HG02588 (cell line): ENCODE measurements around the gene LYPD4.
"Not testable (repeated sequence)": the region's sequence is repeated elsewhere in the genome, so short reads cannot be mapped to it uniquely, and the experiment has no call there.

Source experiments
- ATAC-seq: cut with Tn5 transposase; IDR thresholded peaks from one replicate; pipeline ENCODE4 v1.9.1; 2021; ENCODE audit warnings: mild to moderate bottlenecking, moderate library complexity; ENCODE audit not compliant: unreplicated experiment

LYPD4 gene

DNA sequence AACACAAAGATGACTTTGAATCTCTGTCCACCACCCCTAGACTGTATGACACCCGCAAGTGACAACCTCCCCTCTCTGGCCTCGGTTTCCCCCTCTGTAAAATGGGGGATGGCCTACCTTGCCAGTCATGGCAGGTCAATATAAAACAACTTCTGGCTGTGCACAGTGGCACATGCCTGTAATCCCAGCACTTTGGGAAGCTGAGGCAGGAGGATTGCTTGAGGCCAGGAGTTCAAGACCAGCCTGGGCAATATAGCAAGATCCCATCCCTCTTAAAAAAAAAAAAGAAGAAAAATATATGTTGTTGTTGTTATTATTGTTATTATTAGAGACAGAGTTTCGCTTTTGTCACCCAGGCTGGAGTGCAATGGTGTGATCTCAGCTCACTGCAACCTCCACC is 31.5 kb upstream of the LYPD4 start:
- ATAC-seq = not testable (repeated sequence)

- ATAC-seq = no peak
These were observed 28.5 kb upstream of the LYPD4 start for GRCh38 chr19:41872775-41873647.

DNA sequence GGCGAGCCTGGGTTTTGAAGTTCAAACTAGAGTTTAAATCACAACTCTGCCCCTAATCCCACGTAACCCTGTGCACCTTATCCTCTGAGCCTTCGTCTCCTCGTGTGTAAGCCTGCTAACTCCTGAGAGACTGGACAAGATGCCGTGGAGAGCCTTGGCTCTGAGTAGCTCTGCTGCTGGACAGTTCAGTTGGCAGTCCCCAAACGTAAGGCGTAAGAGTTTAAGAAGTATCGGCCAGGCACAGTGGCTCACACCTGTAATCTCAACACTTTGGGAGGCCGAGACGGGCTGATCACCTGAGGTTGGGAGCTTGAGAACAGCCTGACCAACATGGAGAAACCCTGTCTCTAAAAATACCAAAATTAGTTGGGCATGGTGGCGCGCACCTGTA is 27.9 kb upstream of the LYPD4 start:
- ATAC-seq = no peak

GRCh38 chr19:41871573-41872383 is 27.3 kb upstream of the LYPD4 start:
- no peak for ATAC-seq

GRCh38 chr19:41870401-41870873 is 26.0 kb upstream of the LYPD4 start:
- no peak for ATAC-seq

DNA sequence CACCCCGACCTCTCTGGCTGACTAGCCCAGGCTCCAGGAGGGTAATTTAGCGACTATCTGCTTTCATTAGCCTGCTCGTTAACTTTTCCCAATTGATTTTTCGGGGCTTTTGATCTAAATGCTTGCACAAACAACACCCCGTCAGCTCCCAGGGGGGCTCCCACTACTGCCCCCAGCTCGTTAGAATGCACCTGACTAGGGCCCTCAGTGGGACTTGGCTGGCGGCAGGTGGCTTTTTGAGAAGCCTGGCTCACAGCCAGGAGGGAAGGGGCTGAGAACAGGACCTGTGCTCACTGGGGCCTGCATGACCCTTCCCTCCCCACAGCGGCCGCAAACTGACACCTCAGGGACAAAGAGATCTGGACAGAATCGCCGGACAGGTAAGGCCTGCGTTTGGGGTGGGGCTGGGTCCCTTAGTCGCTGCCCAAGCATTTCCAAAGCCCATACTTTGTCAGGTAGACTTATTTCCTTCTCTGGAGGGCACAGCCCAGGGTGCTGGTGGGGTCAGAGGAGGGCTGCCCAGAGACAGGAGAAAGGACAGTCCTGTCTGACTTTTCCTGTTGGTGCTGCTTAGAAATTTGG is 25.0 kb upstream of the LYPD4 start:
- no peak for ATAC-seq

DNA sequence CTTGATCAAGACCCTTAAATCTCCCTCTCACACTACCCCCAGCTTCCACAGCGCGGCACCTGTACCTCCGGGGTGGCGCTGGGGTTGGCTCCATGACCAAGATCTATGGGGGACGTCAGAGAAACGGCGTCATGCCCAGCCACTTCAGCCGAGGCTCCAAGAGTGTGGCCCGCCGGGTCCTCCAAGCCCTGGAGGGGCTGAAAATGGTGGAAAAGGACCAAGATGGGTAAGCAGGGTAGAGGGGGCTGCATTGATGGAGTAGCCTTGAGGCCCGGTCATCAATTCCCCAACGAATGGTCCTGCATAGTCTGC is 24.5 kb upstream of the LYPD4 start:
- no peak for ATAC-seq

DNA sequence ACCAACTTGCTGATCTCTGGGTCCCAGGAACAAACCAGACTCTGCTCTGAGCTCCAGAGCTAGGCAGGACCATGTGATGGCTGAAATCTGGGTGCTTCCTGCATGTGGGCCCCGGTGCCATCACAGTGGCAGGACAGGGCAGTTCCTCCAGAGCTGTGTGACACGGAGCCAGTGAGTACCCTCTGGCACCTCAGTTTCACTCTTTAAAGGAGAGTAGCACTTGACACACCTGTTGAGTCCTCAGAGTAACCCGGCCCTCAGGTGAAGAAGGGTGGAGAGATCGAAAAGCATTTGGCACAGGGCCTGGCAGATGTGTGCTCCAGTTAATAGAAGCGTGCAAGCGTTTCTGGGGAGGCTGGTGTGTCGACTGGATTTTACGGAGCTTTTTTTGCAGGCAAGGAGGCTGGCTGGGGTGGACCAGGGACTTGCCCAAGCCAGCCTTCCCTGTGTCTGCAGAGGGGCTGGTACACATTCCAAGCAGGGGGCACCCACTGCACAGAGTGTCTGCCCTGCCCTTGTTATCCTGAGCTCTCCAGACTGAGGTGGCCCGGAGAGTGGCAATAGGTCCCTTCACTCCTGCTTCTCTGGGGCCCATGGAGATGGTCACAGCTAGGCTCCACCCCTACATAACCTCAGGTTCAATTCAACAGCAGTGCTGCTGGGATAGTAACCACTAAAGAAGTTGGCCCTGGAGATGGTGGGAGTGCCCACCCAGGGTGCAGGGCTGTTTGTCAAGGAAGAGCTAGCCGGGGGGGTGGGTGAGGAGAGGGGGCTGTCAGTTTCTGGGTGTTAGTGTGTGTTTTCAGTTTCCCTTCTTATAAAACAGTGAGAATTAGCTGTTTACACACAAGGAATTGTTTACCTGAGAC is 23.9 kb upstream of the LYPD4 start:
- ATAC-seq = no peak

DNA sequence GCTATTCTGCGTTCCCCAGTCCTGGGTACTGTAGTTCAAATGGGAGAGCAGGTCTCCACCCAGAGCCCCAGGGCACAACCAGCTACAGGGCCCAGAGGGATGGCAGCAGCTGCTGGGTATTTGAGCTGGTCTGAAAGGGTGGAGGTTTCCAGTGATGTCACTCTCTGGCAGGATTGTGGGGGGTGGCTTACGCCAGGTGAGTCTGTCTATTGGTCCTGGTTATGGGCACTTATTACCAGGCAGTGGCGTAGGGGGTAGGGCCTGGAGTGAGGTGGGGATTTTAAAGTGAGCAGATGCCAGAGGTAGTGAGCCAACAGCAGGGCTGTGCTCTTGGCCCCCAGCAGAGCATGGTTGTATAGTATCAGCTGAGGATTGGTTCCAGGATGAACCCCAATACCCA is 21.8 kb upstream of the LYPD4 start:
- ATAC-seq = no peak

DNA sequence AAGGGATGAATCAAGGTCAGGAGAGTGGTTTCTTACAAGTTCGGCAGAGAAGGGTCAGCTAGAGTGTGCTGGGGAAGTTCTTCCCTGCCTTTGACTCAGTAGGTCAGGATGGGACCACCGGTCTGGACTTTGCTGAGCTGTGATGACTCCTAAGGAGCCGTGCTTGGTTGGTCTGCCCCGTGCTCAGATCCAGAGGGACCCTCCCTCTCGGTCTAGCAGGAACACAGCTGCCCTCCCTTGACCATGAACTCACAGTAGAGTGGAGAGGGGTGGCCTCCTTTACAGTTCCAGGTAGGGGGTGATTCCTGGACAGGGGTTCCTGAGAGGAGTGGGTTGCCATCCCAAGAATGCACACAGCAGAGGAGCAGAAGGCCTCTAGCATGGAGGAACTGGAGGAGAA is 19.9 kb upstream of the LYPD4 start:
- no peak for ATAC-seq

DNA sequence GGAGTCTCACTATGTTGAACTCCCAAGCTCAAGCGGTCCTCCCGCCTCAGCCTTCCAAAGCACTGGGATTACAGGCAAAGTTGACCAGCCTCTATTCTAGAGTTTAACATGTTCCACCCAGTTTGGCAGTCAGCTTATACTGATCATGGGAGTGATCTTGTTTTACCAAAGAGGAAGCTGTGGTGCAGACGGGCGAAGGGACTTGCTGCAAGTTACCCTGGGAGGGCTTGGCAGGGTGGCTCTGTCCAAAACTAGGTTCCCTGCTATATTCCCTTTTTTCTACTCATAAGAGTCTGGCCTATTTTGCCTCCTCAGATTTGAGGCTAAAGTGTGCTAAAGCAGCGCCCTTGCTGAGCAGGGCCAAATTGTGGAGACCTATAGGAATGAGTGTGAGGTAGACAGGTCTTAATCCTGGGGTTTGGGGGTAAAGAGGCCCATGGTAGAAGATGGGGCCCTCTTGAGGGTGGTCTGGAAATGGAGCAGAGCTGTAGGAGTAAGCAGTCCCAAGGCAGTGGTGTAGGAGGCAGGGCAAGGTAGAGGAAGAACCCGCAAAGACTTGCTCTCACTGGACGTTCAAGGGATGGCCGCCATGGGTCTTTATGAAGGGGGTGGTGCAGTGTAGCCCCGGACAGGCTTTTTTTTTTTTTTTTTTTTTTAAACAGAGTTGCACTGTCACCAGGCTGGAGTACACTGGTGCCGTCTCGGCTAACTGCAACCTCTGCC is 18.9 kb upstream of the LYPD4 start:
- ATAC-seq = no peak

DNA sequence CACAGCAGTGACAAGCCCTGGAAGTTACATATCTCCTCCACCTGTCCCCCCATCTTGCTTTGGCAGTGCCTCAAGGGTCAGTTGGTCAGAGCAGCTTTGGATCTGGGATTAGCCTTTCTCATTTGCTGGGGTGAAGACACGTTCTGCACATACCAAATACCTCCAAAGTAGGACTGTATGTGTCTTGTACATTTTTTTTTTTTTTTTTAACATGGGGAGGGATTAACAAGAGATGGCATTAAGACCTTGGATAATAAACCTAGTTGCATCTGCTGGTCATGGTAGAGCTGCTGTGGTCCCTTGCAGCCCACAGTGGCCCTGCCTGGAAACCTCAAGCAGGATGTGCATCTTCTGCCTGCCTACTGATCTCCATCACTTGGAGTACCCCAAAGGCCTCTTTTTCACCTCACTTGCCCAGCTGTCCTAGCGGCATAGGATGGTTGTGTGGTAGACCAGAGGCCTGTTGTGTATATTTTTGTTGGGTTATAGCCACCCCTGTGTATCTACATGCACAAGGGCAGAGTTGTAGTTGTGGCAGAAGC is 18.0 kb upstream of the LYPD4 start:
- no peak for ATAC-seq

DNA sequence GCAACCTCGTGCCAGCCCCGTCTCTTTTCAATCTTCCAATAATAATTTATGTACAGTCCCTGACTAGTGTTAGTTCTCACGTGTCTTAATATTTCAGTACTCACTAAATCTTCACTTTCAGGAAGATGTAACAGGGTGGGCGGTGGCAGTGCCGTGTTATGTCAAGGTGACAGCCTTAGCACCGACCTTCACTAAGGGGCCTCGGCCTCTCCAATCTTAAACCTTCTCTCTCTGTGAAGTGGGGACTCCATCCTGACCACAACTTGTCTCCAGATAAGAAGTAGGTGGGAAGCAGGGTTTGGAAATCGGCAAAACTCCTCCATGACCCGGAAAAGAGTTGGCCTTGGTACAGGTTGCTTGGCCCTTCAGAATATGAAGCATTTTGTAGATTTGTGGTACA is 17.4 kb upstream of the LYPD4 start:
- no peak for ATAC-seq

GRCh38 chr19:41861116-41861768 is 16.8 kb upstream of the LYPD4 start:
- no peak for ATAC-seq

- no peak for ATAC-seq
These were observed 16.1 kb upstream of the LYPD4 start for GRCh38 chr19:41860419-41861115.

DNA sequence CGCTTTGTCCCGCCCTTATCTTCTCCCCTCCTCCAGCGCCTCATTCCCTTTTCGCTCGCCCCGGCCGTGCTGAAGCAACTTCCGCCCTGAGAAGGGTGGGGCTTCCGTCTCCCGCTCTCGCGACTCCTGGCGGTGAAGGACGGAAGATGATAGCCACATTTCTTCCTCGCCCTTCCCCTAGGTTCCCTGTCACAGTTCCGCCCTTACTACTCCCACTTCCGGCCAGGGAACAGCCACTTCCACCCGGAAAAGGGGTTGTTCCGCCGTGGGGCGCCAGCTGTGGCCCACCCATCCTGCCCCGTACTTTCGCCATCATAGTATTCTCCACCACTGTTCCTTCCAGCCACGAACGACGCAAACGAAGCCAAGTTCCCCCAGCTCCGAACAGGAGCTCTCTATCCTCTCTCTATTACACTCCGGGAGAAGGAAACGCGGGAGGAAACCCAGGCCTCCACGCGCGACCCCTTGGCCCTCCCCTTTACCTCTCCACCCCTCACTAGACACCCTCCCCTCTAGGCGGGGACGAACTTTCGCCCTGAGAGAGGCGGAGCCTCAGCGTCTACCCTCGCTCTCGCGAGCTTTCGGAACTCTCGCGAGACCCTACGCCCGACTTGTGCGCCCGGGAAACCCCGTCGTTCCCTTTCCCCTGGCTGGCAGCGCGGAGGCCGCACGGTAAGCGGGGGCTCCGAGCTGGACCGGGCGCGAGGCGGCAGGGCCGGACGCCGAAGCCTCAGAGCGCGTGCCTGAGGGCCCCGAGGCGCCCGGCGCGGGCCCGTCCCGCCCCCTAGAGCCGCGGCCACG is 15.3 kb upstream of the LYPD4 start, which contains the start of gene RPS19:
Gene RPS19 (plus strand): TSS at position 638 of the 801 bp plus-strand sequence. CDS start 520 bp downstream, outside the sequence.
- peak; percentile 71 for ATAC-seq

- no peak for ATAC-seq
These were observed 14.7 kb upstream of the LYPD4 start for GRCh38 chr19:41859213-41859617.

DNA sequence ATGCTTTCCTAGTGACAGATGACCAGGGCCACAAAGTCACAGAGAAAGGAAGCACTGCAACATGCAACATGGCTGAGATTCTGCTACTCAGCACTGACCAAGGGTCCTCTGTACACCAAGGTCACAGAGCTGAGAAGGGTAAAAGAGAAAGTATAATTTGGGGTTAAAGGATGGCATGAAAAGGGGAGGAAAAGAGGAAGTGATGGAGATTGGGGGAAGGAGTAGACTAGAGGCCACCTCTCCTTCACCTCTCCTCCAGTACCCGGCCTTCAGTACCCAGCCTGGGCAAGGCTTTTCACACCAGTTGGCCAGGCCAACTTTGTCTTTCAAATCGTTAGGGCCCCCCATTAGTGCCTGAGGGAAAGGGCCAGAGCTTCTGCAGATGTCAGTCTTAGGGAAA is 9.3 kb upstream of the LYPD4 start:
- ATAC-seq = no peak
